Caki2 (cell line): Measurements from ENCODE around the gene SPINK13. TPM values are rescaled to one million over a fixed set of nuclear protein-coding genes. Genes with fewer than 3 reads are reported as not detected.
"Not testable (repeated sequence)": the region's sequence is repeated elsewhere in the genome, so short reads cannot be mapped to it uniquely, and the experiment has no call there.

ENCODE experiments used
- DNase-seq: peaks from one replicate; pipeline ENCODE4 v3.0.0-alpha.2; 2015; ENCODE audit warnings: low read depth
- in situ Hi-C: cut with HindIII; loops from 2 replicates; pipeline ENCODE4 v1.10.0; 2016; ENCODE audit warnings: low sequenced_read_pairs, low pct_unique_long_range_greater_than_20kb, mixed read lengths
- total RNA-seq: library from RNA; depleted of rRNA; stranded (reverse); fragments of >200 nt; shearing (Covaris generic); gene quantifications from 2 replicates; pipeline ENCODE4 v1.2.3, GENCODE V29; 2014; ENCODE audit warnings: low replicate concordance; rRNA removed

SPINK13 gene
- total RNA-seq = 0.14 and 1.3 TPM in 2 replicates

- DNase-seq = peak; percentile 63
- in situ Hi-C loops = no loop called here
Observed at GRCh38 chr5:148268566-148268965, at the start of gene SPINK13. TSS of gene SPINK13 (plus strand) at chr5:148268794. CDS start at chr5:148270073, 1,279 bp downstream.

- no peak for DNase-seq
- in situ Hi-C loops = no loop called here
Observed at GRCh38 chr5:148221508-148221907, 47.1 kb upstream of the SPINK13 start.

GRCh38 chr5:148224117-148224742, 44.4 kb upstream of the SPINK13 start:
- DNase-seq = no peak
- in situ Hi-C loops = no loop called here

GRCh38 chr5:148228392-148228984, 40.1 kb upstream of the SPINK13 start:
- in situ Hi-C loops = no loop called here
- DNase-seq = no peak

- in situ Hi-C loops = no loop called here
Observed at GRCh38 chr5:148229840-148230239, 38.8 kb upstream of the SPINK13 start.

GRCh38 chr5:148230240-148230639, 38.4 kb upstream of the SPINK13 start:
- in situ Hi-C loops = no loop called here
- DNase-seq = no peak

More at GRCh38 chr5:148229840-148230239, 38.8 kb upstream of the SPINK13 start:
- no peak for DNase-seq

GRCh38 chr5:148237785-148238417, 30.7 kb upstream of the SPINK13 start:
- in situ Hi-C loops = no loop called here
- DNase-seq = no peak

- no peak for DNase-seq
- in situ Hi-C loops = no loop called here
Observed at GRCh38 chr5:148238418-148238794, 30.2 kb upstream of the SPINK13 start, which contains the start of gene MARCOL. TSS of gene MARCOL (plus strand) at chr5:148238525. CDS start at chr5:148238598, 73 bp downstream.

GRCh38 chr5:148248894-148249293, 19.7 kb upstream of the SPINK13 start:
- in situ Hi-C loops = no loop called here
- no peak for DNase-seq

GRCh38 chr5:148255456-148255855, 13.1 kb upstream of the SPINK13 start:
- no peak for DNase-seq
- in situ Hi-C loops = no loop called here

- DNase-seq = no peak
- in situ Hi-C loops = no loop called here
Observed at GRCh38 chr5:148259288-148259687, 9.3 kb upstream of the SPINK13 start.

GRCh38 chr5:148261221-148261620, 7.4 kb upstream of the SPINK13 start:
- in situ Hi-C loops = no loop called here
- DNase-seq = no peak

- in situ Hi-C loops = no loop called here
- peak; percentile 46 for DNase-seq
Observed at GRCh38 chr5:148267962-148268361, 632 bp upstream of the SPINK13 start.

GRCh38 chr5:148275129-148275528, 6.5 kb downstream of the SPINK13 start:
- DNase-seq, in situ Hi-C loops: not testable (repeated sequence)

GRCh38 chr5:148280893-148281292, 12.3 kb downstream of the SPINK13 start:
- in situ Hi-C loops, DNase-seq: not testable (repeated sequence)

- in situ Hi-C loops, DNase-seq: not testable (repeated sequence)
Observed at GRCh38 chr5:148281336-148281735, 12.7 kb downstream of the SPINK13 start.

- no peak for DNase-seq
- in situ Hi-C loops = no loop called here
Observed at GRCh38 chr5:148290271-148291195, 21.9 kb downstream of the SPINK13 start.

GRCh38 chr5:148297731-148298130, 29.1 kb downstream of the SPINK13 start:
- in situ Hi-C loops = no loop called here
- no peak for DNase-seq
